ENCODE results near the gene JAG2.

Gene JAG2

GRCh38 chr14:105180592-105181548 lies 12.3 kb upstream of the JAG2 start, which contains the start of gene NUDT14:
TSS of gene NUDT14 (minus strand) at chr14:105181312. CDS start at chr14:105181209, 103 bp downstream.
- H3K4ac ChIP-seq (ENCODE audit: low read depth, low read length): no peak within 1 kb of the TSS
- peak within 1 kb of the TSS; percentile 37 for H2AFZ ChIP-seq (ENCODE audit: insufficient read depth, low read length, poor library complexity)
- H3K27ac ChIP-seq (ENCODE audit: low read depth, low read length): no peak within 1 kb of the TSS
- no CpG with 5 or more reads among the region's 106 CpGs for WGBS (ENCODE audit: extremely low coverage, insufficient coverage, insufficient read length)
- H3K18ac ChIP-seq (ENCODE audit: low read length): no peak within 1 kb of the TSS
- H3K36me3 ChIP-seq (ENCODE audit: control insufficient read depth in 1 of 2, insufficient read depth in 2 of 2, low read length in 2 of 2): no peaks in the 10 kb centered on the region
- H2AK5ac ChIP-seq (ENCODE audit: low read length): no peak within 1 kb of the TSS
- peak within 1 kb of the TSS; percentile 23 for H4K12ac ChIP-seq (ENCODE audit: low read depth, low read length)
- H3K4me3 ChIP-seq (ENCODE audit: low read depth, low read length): peak within 1 kb of the TSS; percentile 82
- H3K23ac ChIP-seq (ENCODE audit: low read length): no peak within 1 kb of the TSS
- H2BK5ac ChIP-seq (ENCODE audit: low read depth, low read length, poor library complexity): no peak within 1 kb of the TSS
- H4K91ac ChIP-seq (ENCODE audit: low read depth, low read length): peak within 1 kb of the TSS; percentile 86
- no peaks in the 10 kb centered on the region for H3K9me3 ChIP-seq (ENCODE audit: insufficient read depth, low read depth, low read length)
- H3K4me1 ChIP-seq (ENCODE audit: control insufficient read depth in 1 of 2, insufficient read depth in 2 of 2, low read length in 2 of 2): peaks cover 2 to 6% of the 10 kb centered on the region in 2 experiments
- peak in 1 of 2 donors; percentile 83 for DNase-seq
- H4K8ac ChIP-seq (ENCODE audit: low read depth, low read length): peak within 1 kb of the TSS; percentile 67
- no peaks in the 10 kb centered on the region for H3K27me3 ChIP-seq (ENCODE audit: insufficient read depth, low read length)
- peak within 1 kb of the TSS; percentile 67 for H2BK120ac ChIP-seq (ENCODE audit: insufficient read depth, low read length, poor library complexity)
- no peak within 1 kb of the TSS for H3K9ac ChIP-seq (ENCODE audit: low read length)
- H3K79me1 ChIP-seq (ENCODE audit: low read length): peaks cover 2% of the 10 kb centered on the region
- peaks cover 3% of the 10 kb centered on the region for H3K79me2 ChIP-seq (ENCODE audit: control insufficient read depth, insufficient read depth, low read length, poor library complexity)
- H3K4me2 ChIP-seq (ENCODE audit: low read length): peak within 1 kb of the TSS; percentile 62
- H2BK12ac ChIP-seq (ENCODE audit: low read length): no peak within 1 kb of the TSS
- peak within 1 kb of the TSS; percentile 53 for H3K14ac ChIP-seq (ENCODE audit: low read length)

GRCh38 chr14:105179191-105179590 lies 10.6 kb upstream of the JAG2 start:
- Histone ChIP-seq H3K9me3 (ENCODE audit: insufficient read depth, low read depth, low read length) (no peaks in the 10 kb centered on the region), H2AK5ac (ENCODE audit: low read length) (no peak overlapping the region), H3K36me3 (ENCODE audit: control insufficient read depth in 1 of 2, insufficient read depth in 2 of 2, low read length in 2 of 2) (no peaks in the 10 kb centered on the region), H3K14ac (ENCODE audit: low read length) (no peak overlapping the region), H4K91ac (ENCODE audit: low read depth, low read length) (no peak overlapping the region), H2AFZ (ENCODE audit: insufficient read depth, low read length, poor library complexity) (no peak overlapping the region), H2BK12ac (ENCODE audit: low read length) (no peak overlapping the region), H3K27ac (ENCODE audit: low read depth, low read length) (no peak overlapping the region), H3K4me1 (ENCODE audit: control insufficient read depth in 1 of 2, insufficient read depth in 2 of 2, low read length in 2 of 2) (peaks cover 2 to 6% of the 10 kb centered on the region in 2 experiments), H3K18ac (ENCODE audit: low read length) (no peak overlapping the region), H3K9ac (ENCODE audit: low read length) (no peak overlapping the region), H3K23ac (ENCODE audit: low read length) (no peak overlapping the region), H3K4me2 (ENCODE audit: low read length) (no peak overlapping the region), H2BK5ac (ENCODE audit: low read depth, low read length, poor library complexity) (no peak overlapping the region), H2BK120ac (ENCODE audit: insufficient read depth, low read length, poor library complexity) (no peak overlapping the region), H4K8ac (ENCODE audit: low read depth, low read length) (no peak overlapping the region), H3K79me2 (ENCODE audit: control insufficient read depth, insufficient read depth, low read length, poor library complexity) (peaks cover 3% of the 10 kb centered on the region), H3K4ac (ENCODE audit: low read depth, low read length) (no peak overlapping the region), H4K12ac (ENCODE audit: low read depth, low read length) (no peak overlapping the region), H3K79me1 (ENCODE audit: low read length) (peaks cover 2% of the 10 kb centered on the region), H3K4me3 (ENCODE audit: low read depth, low read length) (no peak overlapping the region), H3K27me3 (ENCODE audit: insufficient read depth, low read length) (no peaks in the 10 kb centered on the region)
- WGBS (ENCODE audit: extremely low coverage, insufficient coverage, insufficient read length): no CpG with 5 or more reads among the region's 13 CpGs
- no peak for DNase-seq

GRCh38 chr14:105178868-105179140 lies 10.2 kb upstream of the JAG2 start:
- H3K18ac ChIP-seq (ENCODE audit: low read length): no peak overlapping the region
- H3K36me3 ChIP-seq (ENCODE audit: control insufficient read depth in 1 of 2, insufficient read depth in 2 of 2, low read length in 2 of 2): no peaks in the 10 kb centered on the region
- H3K9me3 ChIP-seq (ENCODE audit: insufficient read depth, low read depth, low read length): no peaks in the 10 kb centered on the region
- H3K4ac ChIP-seq (ENCODE audit: low read depth, low read length): no peak overlapping the region
- no CpG with 5 or more reads among the region's 11 CpGs for WGBS (ENCODE audit: extremely low coverage, insufficient coverage, insufficient read length)
- no peak for DNase-seq
- no peak overlapping the region for H2BK5ac ChIP-seq (ENCODE audit: low read depth, low read length, poor library complexity)
- H3K9ac ChIP-seq (ENCODE audit: low read length): no peak overlapping the region
- no peak overlapping the region for H3K27ac ChIP-seq (ENCODE audit: low read depth, low read length)
- peaks cover 2% of the 10 kb centered on the region for H3K79me1 ChIP-seq (ENCODE audit: low read length)
- no peak overlapping the region for H4K8ac ChIP-seq (ENCODE audit: low read depth, low read length)
- H4K91ac ChIP-seq (ENCODE audit: low read depth, low read length): no peak overlapping the region
- no peak overlapping the region for H2BK12ac ChIP-seq (ENCODE audit: low read length)
- no peak overlapping the region for H2BK120ac ChIP-seq (ENCODE audit: insufficient read depth, low read length, poor library complexity)
- H3K79me2 ChIP-seq (ENCODE audit: control insufficient read depth, insufficient read depth, low read length, poor library complexity): peaks cover 3% of the 10 kb centered on the region
- H3K4me3 ChIP-seq (ENCODE audit: low read depth, low read length): no peak overlapping the region
- peaks cover 2 to 6% of the 10 kb centered on the region in 2 experiments for H3K4me1 ChIP-seq (ENCODE audit: control insufficient read depth in 1 of 2, insufficient read depth in 2 of 2, low read length in 2 of 2)
- H4K12ac ChIP-seq (ENCODE audit: low read depth, low read length): no peak overlapping the region
- no peak overlapping the region for H3K23ac ChIP-seq (ENCODE audit: low read length)
- H2AK5ac ChIP-seq (ENCODE audit: low read length): no peak overlapping the region
- H3K4me2 ChIP-seq (ENCODE audit: low read length): no peak overlapping the region
- H3K14ac ChIP-seq (ENCODE audit: low read length): no peak overlapping the region
- H2AFZ ChIP-seq (ENCODE audit: insufficient read depth, low read length, poor library complexity): no peak overlapping the region
- H3K27me3 ChIP-seq (ENCODE audit: insufficient read depth, low read length): no peaks in the 10 kb centered on the region

- no peak overlapping the region for H4K91ac ChIP-seq (ENCODE audit: low read depth, low read length)
- H3K4me1 ChIP-seq (ENCODE audit: control insufficient read depth in 1 of 2, insufficient read depth in 2 of 2, low read length in 2 of 2): peaks cover 2 to 6% of the 10 kb centered on the region in 2 experiments
- no peak overlapping the region for H3K14ac ChIP-seq (ENCODE audit: low read length)
- no peak overlapping the region for H2BK5ac ChIP-seq (ENCODE audit: low read depth, low read length, poor library complexity)
- no peak overlapping the region for H3K23ac ChIP-seq (ENCODE audit: low read length)
- no CpG with 5 or more reads among the region's 19 CpGs for WGBS (ENCODE audit: extremely low coverage, insufficient coverage, insufficient read length)
- H3K79me1 ChIP-seq (ENCODE audit: low read length): peaks cover 2% of the 10 kb centered on the region
- no peak overlapping the region for H4K8ac ChIP-seq (ENCODE audit: low read depth, low read length)
- H3K4me3 ChIP-seq (ENCODE audit: low read depth, low read length): no peak overlapping the region
- H2AFZ ChIP-seq (ENCODE audit: insufficient read depth, low read length, poor library complexity): no peak overlapping the region
- no peaks in the 10 kb centered on the region for H3K9me3 ChIP-seq (ENCODE audit: insufficient read depth, low read depth, low read length)
- H3K27me3 ChIP-seq (ENCODE audit: insufficient read depth, low read length): no peaks in the 10 kb centered on the region
- no peak for DNase-seq
- H2BK12ac ChIP-seq (ENCODE audit: low read length): no peak overlapping the region
- peaks cover 3% of the 10 kb centered on the region for H3K79me2 ChIP-seq (ENCODE audit: control insufficient read depth, insufficient read depth, low read length, poor library complexity)
- H3K36me3 ChIP-seq (ENCODE audit: control insufficient read depth in 1 of 2, insufficient read depth in 2 of 2, low read length in 2 of 2): no peaks in the 10 kb centered on the region
- H3K27ac ChIP-seq (ENCODE audit: low read depth, low read length): no peak overlapping the region
- H2AK5ac ChIP-seq (ENCODE audit: low read length): no peak overlapping the region
- no peak overlapping the region for H3K9ac ChIP-seq (ENCODE audit: low read length)
- H3K4me2 ChIP-seq (ENCODE audit: low read length): no peak overlapping the region
- H2BK120ac ChIP-seq (ENCODE audit: insufficient read depth, low read length, poor library complexity): no peak overlapping the region
- no peak overlapping the region for H3K4ac ChIP-seq (ENCODE audit: low read depth, low read length)
- no peak overlapping the region for H4K12ac ChIP-seq (ENCODE audit: low read depth, low read length)
- H3K18ac ChIP-seq (ENCODE audit: low read length): no peak overlapping the region
Observed at GRCh38 chr14:105178069-105178867, 9.7 kb upstream of the JAG2 start.

Data from trophoblast cell (in vitro differentiated cells and primary cell).